Measurements from ENCODE around the gene MAPKAP1.

The MAPKAP1 gene

DNA sequence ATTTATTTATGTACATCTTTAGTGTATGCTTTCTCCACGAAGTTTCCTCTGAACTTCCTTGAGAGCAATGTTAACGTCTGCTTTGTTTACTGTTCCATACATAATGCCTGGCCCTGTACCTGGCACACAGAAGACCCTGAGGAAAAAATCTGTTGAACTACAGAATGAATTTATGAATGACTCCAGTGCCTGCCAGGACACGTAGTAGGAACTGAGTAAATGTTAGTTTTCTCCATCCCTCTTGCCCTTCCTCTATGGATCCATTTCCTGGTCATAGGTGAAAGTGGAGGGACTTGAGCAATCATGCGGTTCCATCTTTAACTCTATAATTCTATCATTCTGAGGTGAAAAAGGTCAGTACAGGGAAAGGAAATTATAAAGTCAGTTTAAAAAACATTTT lies 117.7 kb downstream of the MAPKAP1 start:
- in situ Hi-C loops (cut with MboI; ENCODE audit: low sequenced_read_pairs, unreplicated experiment): no loop called here
- TF ChIP-seq, protein P1, sequence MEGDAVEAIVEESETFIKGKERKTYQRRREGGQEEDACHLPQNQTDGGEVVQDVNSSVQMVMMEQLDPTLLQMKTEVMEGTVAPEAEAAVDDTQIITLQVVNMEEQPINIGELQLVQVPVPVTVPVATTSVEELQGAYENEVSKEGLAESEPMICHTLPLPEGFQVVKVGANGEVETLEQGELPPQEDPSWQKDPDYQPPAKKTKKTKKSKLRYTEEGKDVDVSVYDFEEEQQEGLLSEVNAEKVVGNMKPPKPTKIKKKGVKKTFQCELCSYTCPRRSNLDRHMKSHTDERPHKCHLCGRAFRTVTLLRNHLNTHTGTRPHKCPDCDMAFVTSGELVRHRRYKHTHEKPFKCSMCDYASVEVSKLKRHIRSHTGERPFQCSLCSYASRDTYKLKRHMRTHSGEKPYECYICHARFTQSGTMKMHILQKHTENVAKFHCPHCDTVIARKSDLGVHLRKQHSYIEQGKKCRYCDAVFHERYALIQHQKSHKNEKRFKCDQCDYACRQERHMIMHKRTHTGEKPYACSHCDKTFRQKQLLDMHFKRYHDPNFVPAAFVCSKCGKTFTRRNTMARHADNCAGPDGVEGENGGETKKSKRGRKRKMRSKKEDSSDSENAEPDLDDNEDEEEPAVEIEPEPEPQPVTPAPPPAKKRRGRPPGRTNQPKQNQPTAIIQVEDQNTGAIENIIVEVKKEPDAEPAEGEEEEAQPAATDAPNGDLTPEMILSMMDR (IDR thresholded peaks at IDR 0.05; ENCODE audit: borderline replicate concordance, control extremely low read depth, extremely low read depth, insufficient read depth, missing control alignments): no peak
- no peak for DNase-seq (ENCODE audit: low spot score)

- TF ChIP-seq, protein P1 (IDR thresholded peaks at IDR 0.05; ENCODE audit: borderline replicate concordance, control extremely low read depth, extremely low read depth, insufficient read depth, missing control alignments): no peak
- no peak for DNase-seq (ENCODE audit: low spot score)
Measured at GRCh38 chr9:125587819-125588460, 119.1 kb downstream of the MAPKAP1 start.

GRCh38 chr9:125586172-125586511 lies 120.9 kb downstream of the MAPKAP1 start:
- DNase-seq (ENCODE audit: low spot score): no peak
- in situ Hi-C loops (cut with MboI; ENCODE audit: low sequenced_read_pairs, unreplicated experiment): no loop called here
- TF ChIP-seq, protein P1 (IDR thresholded peaks at IDR 0.05; ENCODE audit: borderline replicate concordance, control extremely low read depth, extremely low read depth, insufficient read depth, missing control alignments): no peak

More at GRCh38 chr9:125587819-125588460, 119.1 kb downstream of the MAPKAP1 start:
- in situ Hi-C loops (cut with MboI; ENCODE audit: low sequenced_read_pairs, unreplicated experiment): no loop called here

DNA sequence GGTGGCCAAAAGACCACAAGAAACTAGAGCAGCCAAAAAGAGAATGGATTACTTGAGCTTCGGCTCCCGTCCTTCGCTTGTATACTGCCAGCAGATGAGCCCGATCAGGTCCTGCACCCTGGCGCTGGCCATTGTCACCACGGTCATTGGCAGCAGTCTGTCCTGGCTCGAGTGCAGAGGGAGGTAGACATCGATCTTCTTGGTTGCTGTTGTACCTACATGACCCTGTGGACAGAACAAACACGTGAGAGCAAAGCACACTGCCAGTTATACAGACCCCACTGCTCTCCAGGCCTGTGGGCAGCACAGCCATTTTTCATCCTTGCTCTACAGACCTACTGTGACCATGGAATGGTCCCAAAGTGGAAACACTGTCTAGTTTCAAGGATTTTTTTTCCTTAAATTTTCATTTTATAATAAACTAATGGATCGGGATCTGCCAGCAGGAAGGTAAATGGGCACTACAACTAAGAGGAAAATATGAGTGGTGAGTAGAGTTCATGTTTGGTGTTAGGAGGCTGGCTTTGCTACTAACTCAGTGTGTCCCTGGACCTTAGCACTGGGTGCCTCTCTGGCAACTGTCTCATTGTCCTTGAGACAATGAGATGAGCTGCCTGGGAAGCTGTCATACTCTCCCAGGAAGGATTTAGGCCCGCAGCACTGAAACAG lies 121.4 kb downstream of the MAPKAP1 start:
- in situ Hi-C loops (cut with MboI; ENCODE audit: low sequenced_read_pairs, unreplicated experiment): no loop called here
- no peak for DNase-seq (ENCODE audit: low spot score)
- TF ChIP-seq, protein P1 (IDR thresholded peaks at IDR 0.05; ENCODE audit: borderline replicate concordance, control extremely low read depth, extremely low read depth, insufficient read depth, missing control alignments): no peak

- in situ Hi-C loops (cut with MboI; ENCODE audit: low sequenced_read_pairs, unreplicated experiment): no loop called here
- no peak for DNase-seq (ENCODE audit: low spot score)
Measured at GRCh38 chr9:125580701-125581286, 126.2 kb downstream of the MAPKAP1 start.

More at GRCh38 chr9:125580701-125581286, 126.2 kb downstream of the MAPKAP1 start:
- TF ChIP-seq, protein P1 (IDR thresholded peaks at IDR 0.05; ENCODE audit: borderline replicate concordance, control extremely low read depth, extremely low read depth, insufficient read depth, missing control alignments): no peak
